H7 (cell line): Measurements from ENCODE around the gene LOC101059915.
A peak's percentile ranks its signal among the peaks of the same experiment; 100 is the strongest.

Experiments
- DNase-seq: peaks from one replicate; pipeline ENCODE4 v3.0.0; 2012
- H3K27me3 ChIP-seq: 2 replicates; pipeline ENCODE4 v1.6.0; 2011; ENCODE audit warnings: mild to moderate bottlenecking, low read length; ENCODE audit not compliant: control insufficient read depth, insufficient read depth
- H3K36me3 ChIP-seq: replicated peaks from 2 replicates; pipeline ENCODE4 v1.5.1; 2011; ENCODE audit warnings: low read length; ENCODE audit not compliant: control insufficient read depth, insufficient read depth
- H3K4me3 ChIP-seq: 2 replicates; pipeline ENCODE4 v1.5.1; 2011; ENCODE audit warnings: low read depth, mild to moderate bottlenecking, control low read depth, low read length, moderate library complexity; ENCODE audit not compliant: insufficient read depth

Gene LOC101059915

GRCh38 chrX:71667328-71668247 lies at the start of gene LOC101059915:
LOC101059915 (plus strand) TSS chrX:71667546.
- Histone ChIP-seq H3K36me3 (no peaks in the 10 kb centered on the region), H3K27me3 (no peaks in the 10 kb centered on the region), H3K4me3 (no peak within 1 kb of the TSS)
- DNase-seq = peak; percentile 32

GRCh38 chrX:71617742-71618141 lies 49.6 kb upstream of the LOC101059915 start:
- Histone ChIP-seq H3K27me3 (no peaks in the 10 kb centered on the region), H3K4me3 (no peak overlapping the region), H3K36me3 (no peaks in the 10 kb centered on the region)
- no peak for DNase-seq

GRCh38 chrX:71618303-71618721 lies 49.0 kb upstream of the LOC101059915 start, which contains the start of gene CXCR3:
CXCR3 (minus strand) TSS chrX:71618511; CDS start chrX:71618449, 62 bp downstream.
- Histone ChIP-seq H3K27me3 (no peaks in the 10 kb centered on the region), H3K4me3 (no peak within 1 kb of the TSS), H3K36me3 (no peaks in the 10 kb centered on the region)
- no peak for DNase-seq

- H3K4me3 ChIP-seq = no peak overlapping the region
- H3K27me3 ChIP-seq = no peaks in the 10 kb centered on the region
- H3K36me3 ChIP-seq = no peaks in the 10 kb centered on the region
- DNase-seq = no peak
These were observed 48.6 kb upstream of the LOC101059915 start for GRCh38 chrX:71618787-71619186.

GRCh38 chrX:71619193-71619592 lies 48.2 kb upstream of the LOC101059915 start:
- H3K4me3 ChIP-seq = no peak overlapping the region
- DNase-seq = no peak
- no peaks in the 10 kb centered on the region for H3K27me3 ChIP-seq
- H3K36me3 ChIP-seq = no peaks in the 10 kb centered on the region

GRCh38 chrX:71619986-71620385 lies 47.4 kb upstream of the LOC101059915 start:
- no peaks in the 10 kb centered on the region for H3K36me3 ChIP-seq
- DNase-seq = no peak
- no peaks in the 10 kb centered on the region for H3K27me3 ChIP-seq
- no peak overlapping the region for H3K4me3 ChIP-seq

GRCh38 chrX:71621603-71622002 lies 45.7 kb upstream of the LOC101059915 start:
- Histone ChIP-seq H3K27me3 (no peaks in the 10 kb centered on the region), H3K4me3 (no peak overlapping the region), H3K36me3 (no peaks in the 10 kb centered on the region)
- DNase-seq = no peak

GRCh38 chrX:71622032-71622575 lies 45.2 kb upstream of the LOC101059915 start:
- Histone ChIP-seq H3K36me3 (no peaks in the 10 kb centered on the region), H3K27me3 (no peaks in the 10 kb centered on the region), H3K4me3 (no peak overlapping the region)
- no peak for DNase-seq

GRCh38 chrX:71622576-71623450 lies 44.5 kb upstream of the LOC101059915 start:
- H3K4me3 ChIP-seq = no peak overlapping the region
- DNase-seq = peak; percentile 83
- no peaks in the 10 kb centered on the region for H3K36me3 ChIP-seq
- no peaks in the 10 kb centered on the region for H3K27me3 ChIP-seq

GRCh38 chrX:71623714-71624113 lies 43.6 kb upstream of the LOC101059915 start:
- Histone ChIP-seq H3K4me3 (no peak overlapping the region), H3K27me3 (no peaks in the 10 kb centered on the region), H3K36me3 (no peaks in the 10 kb centered on the region)
- DNase-seq = no peak

GRCh38 chrX:71625471-71625870 lies 41.9 kb upstream of the LOC101059915 start:
- Histone ChIP-seq H3K27me3 (no peaks in the 10 kb centered on the region), H3K36me3 (no peaks in the 10 kb centered on the region), H3K4me3 (no peak overlapping the region)
- DNase-seq = no peak

- DNase-seq = no peak
- Histone ChIP-seq H3K27me3 (no peaks in the 10 kb centered on the region), H3K4me3 (no peak overlapping the region), H3K36me3 (no peaks in the 10 kb centered on the region)
These were observed 40.8 kb upstream of the LOC101059915 start for GRCh38 chrX:71626576-71626975.

- H3K36me3 ChIP-seq = no peaks in the 10 kb centered on the region
- H3K27me3 ChIP-seq = no peaks in the 10 kb centered on the region
- DNase-seq = no peak
These were observed 39.5 kb upstream of the LOC101059915 start for GRCh38 chrX:71627588-71628404.

GRCh38 chrX:71629467-71629866 lies 37.9 kb upstream of the LOC101059915 start:
- DNase-seq = no peak
- H3K36me3 ChIP-seq = no peaks in the 10 kb centered on the region
- no peaks in the 10 kb centered on the region for H3K27me3 ChIP-seq
- no peak overlapping the region for H3K4me3 ChIP-seq

More at GRCh38 chrX:71627588-71628404, 39.5 kb upstream of the LOC101059915 start:
- no peak overlapping the region for H3K4me3 ChIP-seq
